CD14-positive monocyte (primary cell): ENCODE data around the gene CACNA1E. TPM values are rescaled to one million over a fixed set of nuclear protein-coding genes. Genes with fewer than 3 reads are reported as not detected.

Source experiments
- DNase-seq, 3 donors: peaks; one replicate each; pipeline ENCODE4 v3.0.0-alpha.2; 2011 to 2022
- H2AFZ ChIP-seq: 2 replicates; pipeline ENCODE4 v1.6.0; 2012; ENCODE audit warnings: mild to moderate bottlenecking, low read depth, low read length, inconsistent platforms; ENCODE audit not compliant: insufficient read depth, poor library complexity, severe bottlenecking
- H3K27ac ChIP-seq, 2 donors: 1 replicate in 1 of 2; 2 replicates in 1 of 2; pipeline ENCODE4 v1.5.1; 2012 to 2013; ENCODE audit warnings: low read length in 2 of 2, control low read depth in 1 of 2, inconsistent platforms in 1 of 2, low read depth in 1 of 2, mild to moderate bottlenecking in 1 of 2
- H3K27me3 ChIP-seq, 2 donors: one replicate each; pipeline versions ENCODE4 v1.6.0 to v1.6.1; 2011 to 2013; ENCODE audit warnings: low read length in 2 of 2; ENCODE audit not compliant: control insufficient read depth in 2 of 2, insufficient read depth in 2 of 2
- H3K36me3 ChIP-seq, 2 donors: replicated peaks in 1 of 2; 1 replicate in 1 of 2; 2 replicates in 1 of 2; pipeline versions ENCODE4 v1.5.1 to v1.6.1; 2012 to 2013; ENCODE audit warnings: low read length in 2 of 2, control low read depth in 1 of 2, inconsistent platforms in 1 of 2, mild to moderate bottlenecking in 1 of 2; ENCODE audit not compliant: insufficient read depth in 2 of 2, control insufficient read depth in 1 of 2
- H3K4me1 ChIP-seq, 2 donors: 1 replicate in 1 of 2; 2 replicates in 1 of 2; pipeline versions ENCODE4 v1.5.1 to v1.6.1; 2012 to 2013; ENCODE audit warnings: low read length in 2 of 2, control low read depth in 1 of 2, inconsistent platforms in 1 of 2, mild to moderate bottlenecking in 1 of 2, moderate library complexity in 1 of 2; ENCODE audit not compliant: insufficient read depth in 2 of 2, control insufficient read depth in 1 of 2
- H3K4me2 ChIP-seq: replicated peaks from 2 replicates; pipeline ENCODE3; 2012; ENCODE audit warnings: low read length, moderate library complexity, mild to moderate bottlenecking; ENCODE audit not compliant: poor library complexity, severe bottlenecking; ENCODE audit errors: extremely low read depth
- H3K4me3 ChIP-seq, 3 experiments: fragments of 200-600 bp in 1 of 3; sonication (generic) in 1 of 3; replicated peaks in 1 of 3; 1 replicate in 2 of 3; 2 replicates in 1 of 3; pipeline ENCODE4 v1.5.1; 2011 to 2013; ENCODE audit warnings: low read length in 3 of 3, mild to moderate bottlenecking in 3 of 3, control low read depth in 2 of 3, low read depth in 2 of 3, inconsistent platforms in 1 of 3, moderate library complexity in 1 of 3
- H3K79me2 ChIP-seq: 2 replicates; pipeline ENCODE4 v1.6.0; 2012; ENCODE audit warnings: mild to moderate bottlenecking, control low read depth, inconsistent platforms, low read length, moderate library complexity; ENCODE audit not compliant: insufficient read depth
- H3K9ac ChIP-seq: 2 replicates; pipeline ENCODE4 v1.6.0; 2017; ENCODE audit warnings: low read length, mild to moderate bottlenecking; ENCODE audit not compliant: insufficient read depth, poor library complexity, severe bottlenecking
- H3K9me3 ChIP-seq, 2 donors: replicated peaks in 1 of 2; 1 replicate in 1 of 2; 2 replicates in 1 of 2; pipeline versions ENCODE4 v1.5.1 to v1.6.1; 2012 to 2013; ENCODE audit warnings: low read length in 2 of 2, control low read depth in 1 of 2; ENCODE audit not compliant: control insufficient read depth in 1 of 2, insufficient read depth in 1 of 2
- H4K20me1 ChIP-seq: 2 replicates; pipeline ENCODE4 v1.6.0; 2012; ENCODE audit warnings: mild to moderate bottlenecking, low read length, control low read depth, moderate library complexity; ENCODE audit not compliant: insufficient read depth
- H3K27ac Mint-ChIP-seq, 7 donors: one replicate each; pipeline ENCODE4 v1.8.0; 2020; ENCODE audit warnings: mild to moderate bottlenecking in 7 of 7, mixed read lengths in 7 of 7, moderate library complexity in 6 of 7, inconsistent platforms in 2 of 7
- H3K27me3 Mint-ChIP-seq, 3 donors: one replicate each; pipeline ENCODE4 v1.8.0; 2021 to 2022; ENCODE audit warnings: low read depth in 3 of 3, mild to moderate bottlenecking in 3 of 3, mixed read lengths in 3 of 3, moderate library complexity in 3 of 3, inconsistent platforms in 1 of 3
- H3K36me3 Mint-ChIP-seq, 2 donors: one replicate each; pipeline ENCODE4 v1.8.0; 2020; ENCODE audit warnings: mixed read lengths in 2 of 2, inconsistent platforms in 1 of 2, mild to moderate bottlenecking in 1 of 2
- H3K4me1 Mint-ChIP-seq: one replicate; pipeline ENCODE4 v1.8.0; 2020; ENCODE audit warnings: mild to moderate bottlenecking, mixed read lengths
- H3K4me3 Mint-ChIP-seq, 2 donors: one replicate each; pipeline ENCODE4 v1.8.0; 2020; ENCODE audit warnings: mild to moderate bottlenecking in 2 of 2, mixed read lengths in 2 of 2, moderate library complexity in 1 of 2
- H3K9me3 Mint-ChIP-seq, 7 donors: one replicate each; pipeline ENCODE4 v1.8.0; 2020 to 2022; ENCODE audit warnings: mixed read lengths in 7 of 7, mild to moderate bottlenecking in 6 of 7, moderate library complexity in 6 of 7, inconsistent platforms in 2 of 7
- CTCF ChIP-seq: fragments of 200-600 bp; IDR thresholded peaks from one replicate; pipeline ENCODE4 v1.8.0; 2022; ENCODE audit warnings: antibody characterized with exemption, mild to moderate bottlenecking
- WGBS: methylation state at CpG from one replicate; pipeline ENCODE4 v1.1.5; 2013; ENCODE audit warnings: missing lambda C conversion rate; ENCODE audit not compliant: insufficient coverage; 5-methylcytosine and 5-hydroxymethylcytosine counted together
- intact Hi-C, 2 donors: fragments of 100-400 bp; cut with micrococcal nuclease; formaldehyde crosslinking; loops; one replicate each; pipeline versions ENCODE4 v1.15.0 to v1.15.1; 2023
- polyA plus RNA-seq, 3 donors: library from polyadenylated mRNA; depleted of rRNA in 1 of 3; unstranded in 2 of 3; stranded (reverse) in 1 of 3; fragments of 300-500 nt in 2 of 3; fragments of >200 nt in 1 of 3; fragmentation: Illumina TruSeq in 2 of 3; gene quantifications; 1 replicate in 2 of 3; 2 replicates in 1 of 3; pipeline ENCODE4 v1.2.3, GENCODE V29; 2012 to 2021

CACNA1E gene
- polyA plus RNA-seq, 3 donors: 0.04 TPM; not detected in 2

GRCh38 chr1:181500636-181501035 is 17.3 kb downstream of the CACNA1E start:
- peaks cover 28 to 33% of the 10 kb centered on the region in 2 donors for H3K4me1 ChIP-seq
- Mint-ChIP-seq H3K4me1 (peaks cover 42% of the 10 kb centered on the region), H3K4me3 (no peak overlapping the region), H3K36me3 (no peaks in the 10 kb centered on the region), H3K27me3 (peaks cover 8 to 11% (median 10%) of the 10 kb centered on the region in 3 donors), H3K9me3 (peaks cover 0 to 7% (median 3%) of the 10 kb centered on the region in 7 donors), H3K27ac (no peak overlapping the region)
- no peak overlapping the region for H3K4me2 ChIP-seq
- H3K27ac ChIP-seq: no peak overlapping the region
- no peak overlapping the region for H2AFZ ChIP-seq
- intact Hi-C loops: no loop called here
- no peak for DNase-seq
- TF ChIP-seq CTCF: no peak
- H3K9me3 ChIP-seq: peaks cover 0 to 2% of the 10 kb centered on the region in 2 donors
- no peaks in the 10 kb centered on the region for H4K20me1 ChIP-seq
- H3K79me2 ChIP-seq: no peaks in the 10 kb centered on the region
- H3K4me3 ChIP-seq: no peak overlapping the region
- no peaks in the 10 kb centered on the region for H3K36me3 ChIP-seq
- H3K9ac ChIP-seq: no peak overlapping the region
- 88% methylated on average over 1 of the region's 2 CpGs for WGBS
- peaks cover 7 to 8% of the 10 kb centered on the region in 2 donors for H3K27me3 ChIP-seq

GRCh38 chr1:181501612-181502011 is 18.3 kb downstream of the CACNA1E start:
- H3K79me2 ChIP-seq: no peaks in the 10 kb centered on the region
- WGBS: 100% methylated on average over 1 of the region's 1 CpG
- no peak for DNase-seq
- H3K9me3 ChIP-seq: peaks cover 0 to 2% of the 10 kb centered on the region in 2 donors
- H3K4me3 ChIP-seq: no peak overlapping the region
- peaks cover 51% of the 10 kb centered on the region for H3K4me1 Mint-ChIP-seq
- peaks cover 0 to 7% (median 3%) of the 10 kb centered on the region in 7 donors for H3K9me3 Mint-ChIP-seq
- H3K36me3 Mint-ChIP-seq: peaks cover 0 to 2% of the 10 kb centered on the region in 2 donors
- no peaks in the 10 kb centered on the region for H3K36me3 ChIP-seq
- peak overlapping the region in 2 of 7 donors; percentile 5 to 15 for H3K27ac Mint-ChIP-seq
- intact Hi-C loops: no loop called here
- no peak overlapping the region for H3K4me3 Mint-ChIP-seq
- no peak overlapping the region for H3K4me2 ChIP-seq
- H3K4me1 ChIP-seq: peaks cover 37 to 43% of the 10 kb centered on the region in 2 donors
- H2AFZ ChIP-seq: no peak overlapping the region
- peaks cover 8 to 11% (median 10%) of the 10 kb centered on the region in 3 donors for H3K27me3 Mint-ChIP-seq
- H3K27ac ChIP-seq: no peak overlapping the region
- H3K9ac ChIP-seq: no peak overlapping the region
- H4K20me1 ChIP-seq: no peaks in the 10 kb centered on the region
- TF ChIP-seq CTCF: no peak
- peaks cover 7 to 8% of the 10 kb centered on the region in 2 donors for H3K27me3 ChIP-seq
